H1 (cell line): ENCODE data around the gene TNC.

Experiments
- BACH1 ChIP-seq: IDR thresholded peaks from 2 replicates; pipeline ENCODE4 v1.6.1; 2012; ENCODE audit warnings: low read length, improper control_type of control experiment
- CTCF ChIP-seq, 3 experiments: IDR thresholded peaks; 1 replicate in 2 of 3; 2 replicates in 1 of 3; pipeline versions ENCODE4 v1.5.1 to v1.6.1; 2011; ENCODE audit warnings: low read length in 3 of 3, mild to moderate bottlenecking in 3 of 3, inconsistent platforms in 2 of 3, low read depth in 1 of 3, moderate library complexity in 1 of 3; ENCODE audit not compliant: insufficient read depth in 1 of 3; ENCODE audit errors: control extremely low read depth in 1 of 3
- HDAC2 ChIP-seq, 2 experiments: fragments of 300-600 bp in 1 of 2; sonication (generic) in 1 of 2; IDR thresholded peaks; 2 replicates each; pipeline ENCODE4 v1.6.1; 2011 to 2012; ENCODE audit warnings: low read depth in 2 of 2, low read length in 2 of 2, mild to moderate bottlenecking in 2 of 2, moderate library complexity in 2 of 2, borderline replicate concordance in 1 of 2, inconsistent platforms in 1 of 2
- KDM4A ChIP-seq: IDR thresholded peaks from one replicate; pipeline ENCODE4 v1.7.1; 2012; ENCODE audit warnings: low read depth, mild to moderate bottlenecking, moderate library complexity, low read length, inconsistent platforms; ENCODE audit not compliant: severe bottlenecking
- POLR2AphosphoS5 ChIP-seq: IDR thresholded peaks from 2 replicates; pipeline ENCODE4 v1.6.1; 2011; ENCODE audit warnings: low read depth, low read length
- RAD21 ChIP-seq, 2 experiments: IDR thresholded peaks in 1 of 2; conservative IDR thresholded peaks in 1 of 2; 2 replicates each; pipeline ENCODE4 v1.6.1; 2011; ENCODE audit warnings: low read depth in 2 of 2, low read length in 2 of 2, improper control_type of control experiment in 1 of 2, inconsistent platforms in 1 of 2, mild to moderate bottlenecking in 1 of 2, moderate library complexity in 1 of 2
- SP4 ChIP-seq: IDR thresholded peaks from 2 replicates; pipeline ENCODE4 v1.6.1; 2012; ENCODE audit warnings: low read length, inconsistent platforms
- USF2 ChIP-seq: IDR thresholded peaks from 2 replicates; pipeline ENCODE4 v1.6.1; 2011; ENCODE audit warnings: low read length, improper control_type of control experiment

- TF ChIP-seq CTCF (IDR thresholded peaks at IDR 0.05; ENCODE audit: control extremely low read depth in 1 of 3, insufficient read depth in 1 of 3, low read depth in 1 of 3, low read length in 3 of 3) (no peak), HDAC2 (IDR thresholded peaks at IDR 0.05; ENCODE audit: borderline replicate concordance in 1 of 2, low read depth in 2 of 2, low read length in 2 of 2) (no peak), USF2 (no peak), SP4 (no peak), RAD21 (IDR thresholded peaks at IDR 0.05 in 1 of 2, conservative IDR thresholded peaks at IDR 0.05 in 1 of 2; ENCODE audit: low read depth in 2 of 2, low read length in 2 of 2) (no peak), BACH1 (no peak), KDM4A (no peak), POLR2AphosphoS5 (no peak)
Observed at GRCh38 chr9:115038178-115038577, 79.8 kb downstream of the TNC start.
